Chondrocyte (in vitro differentiated cells): ENCODE results near the gene LPCAT4. TPM values are rescaled to one million over a fixed set of nuclear protein-coding genes. Genes with fewer than 3 reads are reported as not detected.
"Not testable (repeated sequence)": the region's sequence is repeated elsewhere in the genome, so short reads cannot be mapped to it uniquely, and the experiment has no call there.

Experiments
- DNase-seq: peaks from one replicate; pipeline ENCODE4 v3.0.0; 2021; ENCODE audit warnings: mixed read lengths, low spot score
- H3K27ac Mint-ChIP-seq: one replicate; pipeline ENCODE4 v1.8.0; 2021; ENCODE audit warnings: mild to moderate bottlenecking, moderate library complexity, mixed read lengths; ENCODE audit not compliant: unreplicated experiment
- H3K27me3 Mint-ChIP-seq: 2 replicates; pipeline ENCODE4 v1.8.0; 2021; ENCODE audit warnings: low read depth, mixed read lengths
- H3K36me3 Mint-ChIP-seq: 2 replicates; pipeline ENCODE4 v1.8.0; 2021; ENCODE audit warnings: low read depth, mixed read lengths
- H3K4me1 Mint-ChIP-seq: 2 replicates; pipeline ENCODE4 v1.8.0; 2021; ENCODE audit warnings: low read depth, mild to moderate bottlenecking, mixed read lengths
- H3K4me3 Mint-ChIP-seq: one replicate; pipeline ENCODE4 v1.8.0; 2021; ENCODE audit warnings: mild to moderate bottlenecking, moderate library complexity, mixed read lengths; ENCODE audit not compliant: unreplicated experiment
- H3K9me3 Mint-ChIP-seq: 2 replicates; pipeline ENCODE4 v1.8.0; 2021; ENCODE audit warnings: low read depth, mixed read lengths
- total RNA-seq: library from RNA; stranded (reverse); gene quantifications from 3 replicates; pipeline ENCODE4 v1.2.1, GENCODE V29; 2021
- TF ChIP-seq, protein P1 (sequence below): fragments of 200-600 bp; sonication (generic); IDR thresholded peaks from 2 replicates; pipeline ENCODE4 v1.5.0; 2021; ENCODE audit warnings: antibody characterized with exemption, mild to moderate bottlenecking, moderate library complexity

The LPCAT4 gene
- total RNA-seq, 1 donor from 2014 or later = 32.1 TPM

DNA sequence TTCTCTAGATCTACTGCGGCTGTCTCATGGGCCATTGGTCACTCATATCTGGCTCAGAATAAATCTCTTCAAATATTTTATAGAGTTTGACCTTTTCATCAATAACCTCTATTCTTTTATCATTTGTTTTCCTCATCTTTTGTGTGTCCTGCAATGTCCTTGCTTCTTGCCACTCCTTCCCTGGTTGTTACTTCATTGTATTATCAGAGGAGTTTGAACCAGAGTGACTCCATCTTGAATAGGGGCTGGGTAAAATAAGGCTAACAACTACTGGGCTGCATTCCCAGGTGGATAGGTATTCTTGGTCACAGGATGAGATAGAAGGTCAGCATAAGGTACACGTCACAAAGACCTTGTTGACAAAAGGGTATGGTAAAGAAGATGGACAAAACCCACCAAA is 9.9 kb upstream of the LPCAT4 start:
- Mint-ChIP-seq H3K27ac (no peak overlapping the region), H3K4me3 (no peak overlapping the region)

DNA sequence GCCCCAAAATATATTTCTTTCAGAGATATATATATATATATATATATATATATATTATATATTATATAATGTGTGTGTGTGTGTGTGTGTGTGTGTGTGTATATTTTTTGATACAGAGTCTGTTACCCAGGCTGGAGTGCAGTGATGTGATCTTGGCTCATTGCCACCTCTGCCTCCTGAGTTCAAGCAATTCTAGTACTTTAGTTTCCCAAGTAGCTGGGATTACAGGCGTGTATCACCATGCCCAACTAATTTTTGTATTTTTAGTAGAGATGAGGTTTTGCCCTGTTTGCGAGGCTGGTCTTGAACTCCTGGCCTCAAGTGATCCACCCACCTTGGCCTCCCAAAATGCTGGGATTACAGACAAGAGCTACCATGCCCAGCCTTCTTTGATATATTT is 8.5 kb upstream of the LPCAT4 start:
- not testable (repeated sequence) for H3K4me3 Mint-ChIP-seq, H3K36me3 Mint-ChIP-seq, DNase-seq, H3K27me3 Mint-ChIP-seq, H3K27ac Mint-ChIP-seq, H3K9me3 Mint-ChIP-seq, H3K4me1 Mint-ChIP-seq

More for the DNA sequence above, 9.9 kb upstream of the LPCAT4 start:
- Mint-ChIP-seq H3K36me3 (peaks cover 2% of the 10 kb centered on the region), H3K4me1 (no peaks in the 10 kb centered on the region), H3K9me3 (no peaks in the 10 kb centered on the region), H3K27me3 (no peaks in the 10 kb centered on the region)
- no peak for DNase-seq
- TF ChIP-seq, protein P1, sequence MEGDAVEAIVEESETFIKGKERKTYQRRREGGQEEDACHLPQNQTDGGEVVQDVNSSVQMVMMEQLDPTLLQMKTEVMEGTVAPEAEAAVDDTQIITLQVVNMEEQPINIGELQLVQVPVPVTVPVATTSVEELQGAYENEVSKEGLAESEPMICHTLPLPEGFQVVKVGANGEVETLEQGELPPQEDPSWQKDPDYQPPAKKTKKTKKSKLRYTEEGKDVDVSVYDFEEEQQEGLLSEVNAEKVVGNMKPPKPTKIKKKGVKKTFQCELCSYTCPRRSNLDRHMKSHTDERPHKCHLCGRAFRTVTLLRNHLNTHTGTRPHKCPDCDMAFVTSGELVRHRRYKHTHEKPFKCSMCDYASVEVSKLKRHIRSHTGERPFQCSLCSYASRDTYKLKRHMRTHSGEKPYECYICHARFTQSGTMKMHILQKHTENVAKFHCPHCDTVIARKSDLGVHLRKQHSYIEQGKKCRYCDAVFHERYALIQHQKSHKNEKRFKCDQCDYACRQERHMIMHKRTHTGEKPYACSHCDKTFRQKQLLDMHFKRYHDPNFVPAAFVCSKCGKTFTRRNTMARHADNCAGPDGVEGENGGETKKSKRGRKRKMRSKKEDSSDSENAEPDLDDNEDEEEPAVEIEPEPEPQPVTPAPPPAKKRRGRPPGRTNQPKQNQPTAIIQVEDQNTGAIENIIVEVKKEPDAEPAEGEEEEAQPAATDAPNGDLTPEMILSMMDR = no peak

DNA sequence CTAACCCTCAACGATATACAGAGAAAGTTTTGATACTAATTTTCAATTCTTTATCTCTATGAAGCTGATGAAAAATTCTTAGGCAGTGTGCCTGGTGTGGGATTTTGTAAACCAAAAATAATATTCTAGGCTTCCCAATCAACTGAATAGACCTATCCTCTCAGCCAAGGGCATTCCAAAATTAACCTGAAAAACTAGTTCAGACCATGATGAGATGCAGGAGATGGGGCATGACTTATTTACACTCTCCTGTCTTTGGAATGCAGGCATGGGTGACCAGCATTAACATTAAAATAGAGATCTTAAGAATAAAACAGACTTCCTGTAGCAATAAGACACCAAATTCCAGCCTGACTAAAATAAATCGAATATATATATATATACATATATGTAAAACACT is 7.8 kb upstream of the LPCAT4 start:
- H3K9me3 Mint-ChIP-seq = no peaks in the 10 kb centered on the region
- no peak for DNase-seq
- no peaks in the 10 kb centered on the region for H3K27me3 Mint-ChIP-seq
- peaks cover 2% of the 10 kb centered on the region for H3K36me3 Mint-ChIP-seq
- H3K4me3 Mint-ChIP-seq = no peak overlapping the region
- H3K4me1 Mint-ChIP-seq = no peaks in the 10 kb centered on the region
- TF ChIP-seq, protein P1 = no peak
- H3K27ac Mint-ChIP-seq = no peak overlapping the region

DNA sequence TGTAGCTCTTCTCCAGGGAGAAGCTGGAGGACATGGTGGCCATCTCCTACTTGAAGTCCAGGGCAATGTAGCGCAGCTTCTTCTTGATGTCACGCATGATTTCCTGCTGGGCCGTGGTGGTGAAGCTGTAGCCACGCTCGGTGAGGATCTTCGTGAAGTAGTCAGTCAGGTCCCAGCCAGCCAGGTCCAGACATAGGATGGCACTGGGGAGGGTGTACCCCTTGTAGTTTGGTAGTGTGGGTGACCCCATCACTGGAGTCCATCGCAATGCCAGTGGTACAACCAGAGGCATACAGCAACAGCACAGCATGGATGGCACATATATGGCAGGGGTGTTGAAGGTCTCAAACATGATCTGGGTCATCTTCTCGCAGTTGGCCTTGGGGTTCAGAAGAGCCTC is 7.0 kb upstream of the LPCAT4 start:
- Mint-ChIP-seq H3K4me3 (no peak overlapping the region), H3K27ac (no peak overlapping the region), H3K27me3 (no peaks in the 10 kb centered on the region), H3K4me1 (no peaks in the 10 kb centered on the region), H3K36me3 (peaks cover 2% of the 10 kb centered on the region), H3K9me3 (no peaks in the 10 kb centered on the region)
- no peak for DNase-seq
- TF ChIP-seq, protein P1 = no peak

DNA sequence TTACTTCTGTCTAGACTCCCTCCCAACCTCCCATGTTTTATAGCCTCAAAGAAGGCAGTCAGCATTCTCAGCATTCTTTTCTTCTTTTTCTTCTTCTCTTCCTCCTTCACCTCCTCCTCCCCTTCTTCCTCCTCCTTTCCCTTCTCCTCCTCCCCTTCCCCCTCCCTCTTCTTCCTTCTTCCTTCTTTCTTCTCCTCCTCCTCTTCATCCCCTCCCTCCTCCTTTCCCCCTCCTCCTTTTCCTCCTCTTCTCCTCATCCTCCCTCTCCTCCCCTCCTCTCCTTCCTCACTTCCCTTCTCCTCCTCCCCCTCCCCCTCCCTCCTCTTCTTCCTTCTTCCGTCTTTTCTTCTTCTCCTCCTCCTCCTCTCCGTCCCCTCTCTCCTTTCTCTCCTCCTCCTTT is 3.6 kb upstream of the LPCAT4 start:
- no peak overlapping the region for H3K4me3 Mint-ChIP-seq
- no peak overlapping the region for H3K27ac Mint-ChIP-seq
- no peaks in the 10 kb centered on the region for H3K36me3 Mint-ChIP-seq
- H3K4me1 Mint-ChIP-seq = peaks cover 16% of the 10 kb centered on the region
- no peaks in the 10 kb centered on the region for H3K9me3 Mint-ChIP-seq
- TF ChIP-seq, protein P1 = no peak
- no peak for DNase-seq
- no peaks in the 10 kb centered on the region for H3K27me3 Mint-ChIP-seq

DNA sequence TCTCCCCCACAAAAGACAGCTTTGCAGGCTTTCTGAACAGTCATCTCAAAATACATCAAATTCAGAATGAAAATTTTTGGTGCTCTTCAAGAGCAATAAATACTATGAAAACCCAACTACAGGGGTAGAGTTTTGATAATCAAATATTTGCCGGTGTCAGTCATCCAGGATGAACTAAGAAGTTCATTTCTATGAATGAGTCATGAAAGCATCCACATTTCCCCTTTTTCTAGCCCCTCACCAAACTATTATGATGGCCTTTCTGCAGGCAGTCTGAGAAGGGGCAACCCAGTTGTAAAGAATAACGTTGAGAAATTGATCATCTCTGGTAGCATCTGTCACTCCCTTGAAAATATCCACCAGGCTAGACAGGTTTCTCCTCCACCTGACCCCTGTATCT is 3.1 kb upstream of the LPCAT4 start:
- Mint-ChIP-seq H3K27me3 (no peaks in the 10 kb centered on the region), H3K27ac (no peak overlapping the region), H3K9me3 (no peaks in the 10 kb centered on the region), H3K4me1 (peaks cover 20% of the 10 kb centered on the region), H3K4me3 (no peak overlapping the region), H3K36me3 (no peaks in the 10 kb centered on the region)
- no peak for DNase-seq
- TF ChIP-seq, protein P1 = no peak
